Measurements from ENCODE around the gene SERPINA9. TPM values are rescaled to one million over a fixed set of nuclear protein-coding genes. Genes with fewer than 3 reads are reported as not detected.

Gene SERPINA9
- polyA plus RNA-seq, 4 donors, result 0.64 TPM; not detected in 3

DNA sequence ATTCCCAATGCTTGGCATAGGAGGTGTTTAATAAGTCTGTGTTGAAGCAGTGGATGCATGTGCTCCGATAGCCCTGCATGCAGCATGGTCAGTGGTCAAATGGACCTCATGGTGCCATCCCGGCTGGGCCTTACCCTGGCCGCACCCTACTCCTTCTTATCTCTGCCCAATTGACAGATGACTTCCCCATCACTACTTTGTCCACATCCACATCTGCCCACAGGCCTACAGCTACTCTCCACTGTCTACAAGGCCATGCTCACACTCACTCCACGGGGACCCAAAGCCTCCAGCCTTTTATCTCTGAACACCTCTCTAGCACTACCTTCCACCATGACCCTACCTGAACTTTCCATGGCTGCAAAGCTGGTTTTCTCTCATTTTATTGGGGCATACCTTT, 34.9 kb downstream of the SERPINA9 start:
- 80 to 89% (median 86%) methylated on average over 4 of the region's 4 CpGs for WGBS, 3 donors
- H3K9me3 ChIP-seq (ENCODE audit: control insufficient read depth in 2 of 2, insufficient read depth in 1 of 2, low read depth in 1 of 2, low read length in 1 of 2), result no peaks in the 10 kb centered on the region
- no peaks in the 10 kb centered on the region for H3K27me3 ChIP-seq (ENCODE audit: control insufficient read depth in 3 of 3, insufficient read depth in 3 of 3, low read length in 3 of 3)
- H3K27ac ChIP-seq (ENCODE audit: low read depth in 1 of 3, low read length in 2 of 3), result no peak overlapping the region
- DNase-seq (no peak), FAIRE-seq (no peak)
- H3K36me3 ChIP-seq (ENCODE audit: control insufficient read depth in 3 of 3, insufficient read depth in 2 of 3, low read depth in 1 of 3, low read length in 3 of 3), result no peaks in the 10 kb centered on the region
- no peaks in the 10 kb centered on the region for H3K4me1 ChIP-seq (ENCODE audit: control insufficient read depth in 3 of 3, insufficient read depth in 2 of 3, low read depth in 1 of 3, low read length in 2 of 3)
- no peak overlapping the region for H3K4me3 ChIP-seq (ENCODE audit: low read depth in 1 of 3, low read length in 3 of 3)

DNA sequence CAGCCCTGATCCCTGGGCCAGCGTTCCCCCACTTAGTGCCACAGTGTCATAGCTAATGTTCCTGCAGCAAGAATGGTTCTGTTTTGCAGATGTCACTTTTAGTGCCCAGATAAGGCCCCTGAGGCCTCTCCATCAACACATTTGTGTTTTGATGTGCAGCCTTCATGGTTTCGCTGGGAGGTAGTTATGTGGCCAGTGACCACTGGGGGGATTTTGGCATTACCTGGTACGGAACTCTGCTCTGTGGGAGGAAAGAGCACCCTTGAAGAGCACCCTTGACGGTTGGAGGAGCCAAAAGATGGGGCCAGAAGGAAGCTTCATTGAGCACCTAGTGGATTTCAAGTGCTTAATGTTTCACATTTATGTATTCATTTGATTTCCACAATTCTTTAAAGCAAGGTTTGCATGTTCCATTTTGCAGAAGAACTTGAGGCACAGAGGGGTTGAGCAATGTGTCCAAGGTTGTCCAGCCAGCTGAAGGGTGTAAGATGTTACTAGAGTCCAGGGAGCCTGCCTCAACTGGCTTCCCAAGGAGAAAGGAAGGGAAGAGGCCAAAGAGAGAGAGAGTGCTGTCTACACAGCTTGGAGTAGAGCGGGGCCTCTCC, 36.4 kb downstream of the SERPINA9 start:
- FAIRE-seq, result no peak
- WGBS, 3 donors, result 69 to 75% (median 72%) methylated on average over 5 of the region's 5 CpGs

DNA sequence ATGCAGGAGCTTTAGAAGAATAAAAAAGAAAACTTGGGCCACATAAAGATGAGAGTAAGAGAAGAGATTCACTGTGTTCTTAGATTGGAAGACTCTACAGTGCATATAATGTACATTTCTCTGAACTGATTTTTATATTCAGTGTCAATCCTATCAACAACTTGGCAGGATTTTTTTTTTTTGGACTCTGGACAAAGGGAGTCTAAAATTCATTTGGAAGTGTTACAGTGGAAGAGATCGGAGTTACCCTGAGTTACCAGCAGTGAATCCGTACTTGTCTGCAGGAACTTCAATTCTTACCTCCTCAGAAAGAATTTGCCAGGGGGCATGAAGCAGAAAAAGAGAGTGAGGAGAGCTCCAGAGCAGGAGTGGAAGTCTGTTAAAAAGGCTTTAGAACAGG, 47.4 kb downstream of the SERPINA9 start:
- H3K27me3 ChIP-seq (ENCODE audit: control insufficient read depth in 3 of 3, insufficient read depth in 3 of 3, low read length in 3 of 3), result no peaks in the 10 kb centered on the region
- H3K36me3 ChIP-seq (ENCODE audit: control insufficient read depth in 3 of 3, insufficient read depth in 2 of 3, low read depth in 1 of 3, low read length in 3 of 3), result no peaks in the 10 kb centered on the region
- FAIRE-seq (no peak), DNase-seq (no peak)
- H3K9me3 ChIP-seq (ENCODE audit: control insufficient read depth in 2 of 2, insufficient read depth in 1 of 2, low read depth in 1 of 2, low read length in 1 of 2), result no peaks in the 10 kb centered on the region
- 20 to 59% (median 33%) methylated on average over 2 of the region's 2 CpGs for WGBS, 3 donors
- no peak overlapping the region for H3K4me3 ChIP-seq (ENCODE audit: low read depth in 1 of 3, low read length in 3 of 3)
- H3K4me1 ChIP-seq (ENCODE audit: control insufficient read depth in 3 of 3, insufficient read depth in 2 of 3, low read depth in 1 of 3, low read length in 2 of 3), result no peaks in the 10 kb centered on the region
- H3K27ac ChIP-seq (ENCODE audit: low read depth in 1 of 3, low read length in 2 of 3), result no peak overlapping the region

More for the DNA sequence above, 36.4 kb downstream of the SERPINA9 start:
- peaks cover 0 to 3% (median 0%) of the 10 kb centered on the region in 3 donors for H3K27me3 ChIP-seq (ENCODE audit: control insufficient read depth in 3 of 3, insufficient read depth in 3 of 3, low read length in 3 of 3)
- no peaks in the 10 kb centered on the region for H3K4me1 ChIP-seq (ENCODE audit: control insufficient read depth in 3 of 3, insufficient read depth in 2 of 3, low read depth in 1 of 3, low read length in 2 of 3)
- H3K9me3 ChIP-seq (ENCODE audit: control insufficient read depth in 2 of 2, insufficient read depth in 1 of 2, low read depth in 1 of 2, low read length in 1 of 2), result no peaks in the 10 kb centered on the region
- H3K27ac ChIP-seq (ENCODE audit: low read depth in 1 of 3, low read length in 2 of 3), result no peak overlapping the region
- DNase-seq, result no peak
- no peaks in the 10 kb centered on the region for H3K36me3 ChIP-seq (ENCODE audit: control insufficient read depth in 3 of 3, insufficient read depth in 2 of 3, low read depth in 1 of 3, low read length in 3 of 3)
- H3K4me3 ChIP-seq (ENCODE audit: low read depth in 1 of 3, low read length in 3 of 3), result no peak overlapping the region

DNA sequence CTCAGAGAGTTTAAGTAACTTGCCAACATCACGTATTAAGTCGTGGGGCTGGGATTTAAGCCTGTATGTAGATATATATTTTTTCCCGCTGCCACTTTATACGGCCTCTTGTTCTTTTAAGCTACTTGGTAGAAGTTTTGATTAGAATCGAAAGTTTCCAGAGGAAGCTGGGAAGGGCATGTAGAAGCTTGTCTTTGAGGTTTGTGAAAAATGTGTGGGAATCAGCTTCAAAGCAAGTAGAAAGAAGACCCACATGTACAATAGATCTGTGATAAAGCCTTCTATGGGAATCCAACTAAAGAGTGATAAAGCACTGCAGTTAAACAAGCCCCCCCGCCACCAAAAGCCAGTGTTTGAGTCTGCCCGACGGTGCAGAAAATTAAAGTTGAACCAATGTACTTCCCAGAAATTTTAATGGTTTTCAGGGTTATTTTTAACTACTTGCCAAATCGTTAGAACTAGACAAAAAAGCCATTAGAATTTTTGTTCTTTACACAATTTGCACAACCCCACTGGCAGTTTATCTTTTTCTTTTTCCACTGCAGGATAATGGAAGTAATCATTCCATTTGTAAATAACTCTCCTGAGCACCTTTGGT, 48.9 kb downstream of the SERPINA9 start:
- H3K27me3 ChIP-seq (ENCODE audit: control insufficient read depth in 3 of 3, insufficient read depth in 3 of 3, low read length in 3 of 3), result no peaks in the 10 kb centered on the region
- H3K9me3 ChIP-seq (ENCODE audit: control insufficient read depth in 2 of 2, insufficient read depth in 1 of 2, low read depth in 1 of 2, low read length in 1 of 2), result no peaks in the 10 kb centered on the region
- no peaks in the 10 kb centered on the region for H3K36me3 ChIP-seq (ENCODE audit: control insufficient read depth in 3 of 3, insufficient read depth in 2 of 3, low read depth in 1 of 3, low read length in 3 of 3)
- no peak overlapping the region for H3K4me3 ChIP-seq (ENCODE audit: low read depth in 1 of 3, low read length in 3 of 3)
- DNase-seq (no peak), FAIRE-seq (no peak)
- H3K4me1 ChIP-seq (ENCODE audit: control insufficient read depth in 3 of 3, insufficient read depth in 2 of 3, low read depth in 1 of 3, low read length in 2 of 3), result no peaks in the 10 kb centered on the region
- WGBS, 3 donors, result 74 to 78% (median 77%) methylated on average over 9 of the region's 9 CpGs
- H3K27ac ChIP-seq (ENCODE audit: low read depth in 1 of 3, low read length in 2 of 3), result no peak overlapping the region

DNA sequence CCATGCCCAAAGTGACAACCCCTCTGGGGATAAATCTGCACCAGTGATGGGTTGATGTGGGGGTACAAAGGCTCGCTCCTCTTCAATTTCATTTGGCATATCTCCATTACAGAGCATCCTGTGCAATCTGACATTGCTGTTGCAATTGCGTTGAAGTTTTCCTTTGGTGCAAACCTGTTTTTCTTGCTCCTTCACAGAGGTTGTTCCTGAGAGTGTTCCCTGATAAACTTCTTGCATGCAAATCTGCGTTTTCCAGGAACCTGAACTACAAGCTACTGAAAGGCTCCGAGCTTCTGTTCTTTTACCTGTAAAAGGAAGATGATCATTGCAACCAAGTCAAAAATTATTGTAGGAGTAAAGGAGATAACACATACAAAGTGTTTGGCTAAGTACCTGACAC, 49.5 kb downstream of the SERPINA9 start:
- no peak for FAIRE-seq
- no peak overlapping the region for H3K4me3 ChIP-seq (ENCODE audit: low read depth in 1 of 3, low read length in 3 of 3)
- H3K36me3 ChIP-seq (ENCODE audit: control insufficient read depth in 3 of 3, insufficient read depth in 2 of 3, low read depth in 1 of 3, low read length in 3 of 3), result no peaks in the 10 kb centered on the region
- H3K27me3 ChIP-seq (ENCODE audit: control insufficient read depth in 3 of 3, insufficient read depth in 3 of 3, low read length in 3 of 3), result no peaks in the 10 kb centered on the region
- H3K27ac ChIP-seq (ENCODE audit: low read depth in 1 of 3, low read length in 2 of 3), result no peak overlapping the region
- 33 to 71% (median 34%) methylated on average over 4 of the region's 4 CpGs for WGBS, 3 donors
- DNase-seq, result no peak
- no peaks in the 10 kb centered on the region for H3K9me3 ChIP-seq (ENCODE audit: control insufficient read depth in 2 of 2, insufficient read depth in 1 of 2, low read depth in 1 of 2, low read length in 1 of 2)
- no peaks in the 10 kb centered on the region for H3K4me1 ChIP-seq (ENCODE audit: control insufficient read depth in 3 of 3, insufficient read depth in 2 of 3, low read depth in 1 of 3, low read length in 2 of 3)

DNA sequence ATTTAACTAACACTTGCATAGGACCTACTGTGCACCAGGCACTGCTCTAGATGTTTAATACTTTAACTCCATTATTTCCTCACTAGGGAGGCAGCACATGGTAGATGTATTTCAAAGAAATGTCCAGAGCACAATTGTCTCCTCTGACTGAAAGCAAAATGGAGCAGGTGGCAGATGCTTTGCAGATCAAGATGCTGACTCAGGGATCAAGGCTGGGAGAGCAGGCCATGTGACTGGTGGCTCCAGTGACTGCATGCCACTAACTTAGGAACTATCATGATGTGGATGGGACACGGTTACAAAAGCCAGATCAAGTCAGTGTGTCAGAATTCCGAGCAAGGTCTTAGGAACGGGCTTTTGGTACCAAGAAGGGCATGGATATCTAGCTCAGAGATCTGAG, 51.6 kb downstream of the SERPINA9 start:
- 57 to 78% (median 75%) methylated on average over 3 of the region's 3 CpGs for WGBS, 3 donors
- H3K4me1 ChIP-seq (ENCODE audit: control insufficient read depth in 3 of 3, insufficient read depth in 2 of 3, low read depth in 1 of 3, low read length in 2 of 3), result no peaks in the 10 kb centered on the region
- H3K36me3 ChIP-seq (ENCODE audit: control insufficient read depth in 3 of 3, insufficient read depth in 2 of 3, low read depth in 1 of 3, low read length in 3 of 3), result no peaks in the 10 kb centered on the region
- peaks cover 0 to 2% of the 10 kb centered on the region in 2 donors for H3K9me3 ChIP-seq (ENCODE audit: control insufficient read depth in 2 of 2, insufficient read depth in 1 of 2, low read depth in 1 of 2, low read length in 1 of 2)
- H3K27me3 ChIP-seq (ENCODE audit: control insufficient read depth in 3 of 3, insufficient read depth in 3 of 3, low read length in 3 of 3), result no peaks in the 10 kb centered on the region
- H3K4me3 ChIP-seq (ENCODE audit: low read depth in 1 of 3, low read length in 3 of 3), result no peak overlapping the region
- no peak overlapping the region for H3K27ac ChIP-seq (ENCODE audit: low read depth in 1 of 3, low read length in 2 of 3)
- DNase-seq (no peak), FAIRE-seq (no peak)

DNA sequence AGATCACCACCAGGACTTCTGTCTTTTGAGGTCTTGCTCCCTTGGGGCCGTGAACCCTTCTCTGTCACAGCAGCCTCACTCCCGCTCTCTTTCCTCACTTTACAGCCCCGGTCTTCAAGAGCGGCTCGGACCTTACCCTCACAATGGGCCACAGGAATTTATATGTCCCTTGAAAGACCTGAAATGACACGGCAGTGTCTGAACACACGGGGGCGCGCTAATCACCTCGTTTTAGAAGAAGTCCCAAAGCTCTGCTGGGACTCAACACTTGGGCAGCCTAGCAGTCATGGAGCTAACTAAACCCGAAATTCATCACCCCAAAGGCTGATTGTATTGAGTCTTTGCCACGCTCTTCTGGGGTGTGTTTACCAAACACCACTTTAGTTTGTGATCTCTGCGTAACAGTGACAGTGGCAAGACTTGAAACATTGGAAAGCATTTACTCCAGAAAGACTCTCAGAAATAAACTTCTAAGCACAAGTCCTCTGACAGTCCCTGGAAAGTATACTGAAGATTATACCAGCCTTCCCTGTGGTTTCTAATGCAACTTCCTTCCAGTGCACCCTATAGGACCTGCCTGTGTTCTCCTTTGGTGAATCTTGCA, 52.4 kb downstream of the SERPINA9 start:
- 10 to 12% (median 10%) methylated on average over 13 of the region's 13 CpGs for WGBS, 3 donors
- H3K4me3 ChIP-seq (ENCODE audit: low read depth in 1 of 3, low read length in 3 of 3), result no peak overlapping the region
- DNase-seq (peak; percentile 77 to 90), FAIRE-seq (no peak)
- H3K9me3 ChIP-seq (ENCODE audit: control insufficient read depth in 2 of 2, insufficient read depth in 1 of 2, low read depth in 1 of 2, low read length in 1 of 2), result peaks cover 0 to 7% of the 10 kb centered on the region in 2 donors
- no peaks in the 10 kb centered on the region for H3K4me1 ChIP-seq (ENCODE audit: control insufficient read depth in 3 of 3, insufficient read depth in 2 of 3, low read depth in 1 of 3, low read length in 2 of 3)
- no peak overlapping the region for H3K27ac ChIP-seq (ENCODE audit: low read depth in 1 of 3, low read length in 2 of 3)
- no peaks in the 10 kb centered on the region for H3K36me3 ChIP-seq (ENCODE audit: control insufficient read depth in 3 of 3, insufficient read depth in 2 of 3, low read depth in 1 of 3, low read length in 3 of 3)
- H3K27me3 ChIP-seq (ENCODE audit: control insufficient read depth in 3 of 3, insufficient read depth in 3 of 3, low read length in 3 of 3), result no peaks in the 10 kb centered on the region

DNA sequence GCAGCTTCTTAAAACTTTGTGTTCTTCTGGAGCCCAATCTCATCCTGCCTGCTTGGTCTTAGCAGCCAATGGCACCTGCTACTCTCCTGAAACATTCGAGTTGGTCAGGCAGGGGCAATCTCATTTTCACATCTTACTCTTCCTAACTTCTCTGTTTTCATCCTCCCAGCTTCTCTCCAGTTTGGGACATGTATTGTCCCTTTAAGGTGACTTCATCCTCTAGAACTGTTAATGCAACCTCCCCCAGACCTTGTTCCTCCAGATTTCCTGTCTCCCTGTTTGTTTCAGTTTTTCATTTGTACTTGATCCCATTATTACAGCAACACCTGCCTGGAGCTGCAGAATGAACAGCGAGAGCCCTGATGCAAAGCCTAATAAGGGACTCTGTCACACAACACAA, 54.7 kb downstream of the SERPINA9 start:
- FAIRE-seq, result no peak

More for the DNA sequence above, 54.7 kb downstream of the SERPINA9 start:
- Histone ChIP-seq H3K36me3 (ENCODE audit: control insufficient read depth in 3 of 3, insufficient read depth in 2 of 3, low read depth in 1 of 3, low read length in 3 of 3) (no peaks in the 10 kb centered on the region), H3K9me3 (ENCODE audit: control insufficient read depth in 2 of 2, insufficient read depth in 1 of 2, low read depth in 1 of 2, low read length in 1 of 2) (peaks cover 0 to 7% of the 10 kb centered on the region in 2 donors), H3K27me3 (ENCODE audit: control insufficient read depth in 3 of 3, insufficient read depth in 3 of 3, low read length in 3 of 3) (no peaks in the 10 kb centered on the region), H3K4me3 (ENCODE audit: low read depth in 1 of 3, low read length in 3 of 3) (no peak overlapping the region), H3K4me1 (ENCODE audit: control insufficient read depth in 3 of 3, insufficient read depth in 2 of 3, low read depth in 1 of 3, low read length in 2 of 3) (no peaks in the 10 kb centered on the region), H3K27ac (ENCODE audit: low read depth in 1 of 3, low read length in 2 of 3) (no peak overlapping the region)
- 54 to 68% (median 67%) methylated on average over 2 of the region's 2 CpGs for WGBS, 3 donors
- no peak for DNase-seq
